ENCODE measurements around the gene PODXL.

Gene PODXL

DNA sequence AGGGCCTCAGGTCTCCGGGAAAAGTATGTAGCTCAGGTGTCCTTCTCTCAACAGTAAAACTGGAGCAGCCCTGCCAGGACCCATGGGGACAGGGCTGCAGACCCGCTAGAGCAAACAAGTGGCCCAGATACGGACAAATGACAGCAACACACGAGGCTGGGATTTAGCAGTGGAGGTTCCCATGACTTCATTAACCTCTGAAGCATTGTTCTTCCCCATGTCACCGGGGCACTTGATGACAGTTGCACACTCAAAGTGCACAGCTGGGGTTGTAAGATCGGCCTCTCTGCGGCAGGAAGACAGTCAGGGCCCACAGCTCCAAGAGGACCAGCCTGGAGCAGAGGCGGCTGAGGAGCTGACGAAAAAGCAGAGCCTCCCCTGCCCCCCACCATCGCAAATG is 12.5 kb upstream of the PODXL start:
- no peaks in the 10 kb centered on the region for H3K27me3 ChIP-seq (ENCODE audit: low read length)
- no peak overlapping the region for H3K9ac ChIP-seq (ENCODE audit: low read length)

DNA sequence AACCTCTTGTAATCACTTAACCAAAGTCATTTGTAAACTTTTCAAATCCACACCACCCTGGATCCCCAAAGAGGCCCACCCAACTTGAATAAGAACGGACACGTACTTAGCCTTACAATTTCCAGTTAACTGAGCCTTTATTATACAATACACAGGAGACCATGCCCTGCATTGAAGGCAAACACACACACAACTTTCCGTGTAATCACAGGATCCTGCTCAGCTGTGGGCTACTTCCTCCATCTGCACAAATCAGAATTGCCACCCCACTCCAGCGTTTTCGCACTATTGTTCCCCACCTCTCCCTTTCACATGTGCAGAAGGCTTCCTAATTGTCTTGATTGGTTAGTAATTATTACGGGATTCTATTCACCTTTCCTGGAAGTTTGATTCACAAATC is 12.1 kb upstream of the PODXL start:
- no peak overlapping the region for H3K27ac ChIP-seq (ENCODE audit: low read depth, low read length)
- no peaks in the 10 kb centered on the region for H3K27me3 ChIP-seq (ENCODE audit: low read length)
- no peak overlapping the region for H2AFZ ChIP-seq (ENCODE audit: low read depth, low read length, severe bottlenecking)
- H3K4me3 ChIP-seq (ENCODE audit: insufficient read depth, low read length, poor library complexity, severe bottlenecking), result no peak overlapping the region
- no peaks in the 10 kb centered on the region for H3K79me2 ChIP-seq (ENCODE audit: insufficient read depth, low read length)
- H3K9ac ChIP-seq (ENCODE audit: low read length), result no peak overlapping the region
- no peaks in the 10 kb centered on the region for H3K36me3 ChIP-seq (ENCODE audit: low read length)
- no peaks in the 10 kb centered on the region for H4K20me1 ChIP-seq (ENCODE audit: low read depth, low read length)
- H3K4me2 ChIP-seq (ENCODE audit: low read depth, low read length, poor library complexity, severe bottlenecking), result no peak overlapping the region
- TF ChIP-seq, protein P1, sequence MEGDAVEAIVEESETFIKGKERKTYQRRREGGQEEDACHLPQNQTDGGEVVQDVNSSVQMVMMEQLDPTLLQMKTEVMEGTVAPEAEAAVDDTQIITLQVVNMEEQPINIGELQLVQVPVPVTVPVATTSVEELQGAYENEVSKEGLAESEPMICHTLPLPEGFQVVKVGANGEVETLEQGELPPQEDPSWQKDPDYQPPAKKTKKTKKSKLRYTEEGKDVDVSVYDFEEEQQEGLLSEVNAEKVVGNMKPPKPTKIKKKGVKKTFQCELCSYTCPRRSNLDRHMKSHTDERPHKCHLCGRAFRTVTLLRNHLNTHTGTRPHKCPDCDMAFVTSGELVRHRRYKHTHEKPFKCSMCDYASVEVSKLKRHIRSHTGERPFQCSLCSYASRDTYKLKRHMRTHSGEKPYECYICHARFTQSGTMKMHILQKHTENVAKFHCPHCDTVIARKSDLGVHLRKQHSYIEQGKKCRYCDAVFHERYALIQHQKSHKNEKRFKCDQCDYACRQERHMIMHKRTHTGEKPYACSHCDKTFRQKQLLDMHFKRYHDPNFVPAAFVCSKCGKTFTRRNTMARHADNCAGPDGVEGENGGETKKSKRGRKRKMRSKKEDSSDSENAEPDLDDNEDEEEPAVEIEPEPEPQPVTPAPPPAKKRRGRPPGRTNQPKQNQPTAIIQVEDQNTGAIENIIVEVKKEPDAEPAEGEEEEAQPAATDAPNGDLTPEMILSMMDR (IDR thresholded peaks at IDR 0.05; ENCODE audit: insufficient read depth, low read length, poor library complexity, severe bottlenecking), result no peak
- TF ChIP-seq EZH2phosphoT487 (conservative IDR thresholded peaks at IDR 0.05; ENCODE audit: low read length), result no peak
- H3K9me2 ChIP-seq (replicated peaks; ENCODE audit: insufficient read depth, low read length), result no peaks in the 10 kb centered on the region
- no peaks in the 10 kb centered on the region for H3K9me3 ChIP-seq (ENCODE audit: insufficient read depth, low read length)
- no peaks in the 10 kb centered on the region for H3F3A ChIP-seq (ENCODE audit: insufficient read depth)

More for the DNA sequence above, 12.5 kb upstream of the PODXL start:
- H3K4me2 ChIP-seq (ENCODE audit: low read depth, low read length, poor library complexity, severe bottlenecking), result no peak overlapping the region
- H3K9me3 ChIP-seq (ENCODE audit: insufficient read depth, low read length), result no peaks in the 10 kb centered on the region
- H2AFZ ChIP-seq (ENCODE audit: low read depth, low read length, severe bottlenecking), result no peak overlapping the region
- H4K20me1 ChIP-seq (ENCODE audit: low read depth, low read length), result no peaks in the 10 kb centered on the region
- H3K27ac ChIP-seq (ENCODE audit: low read depth, low read length), result no peak overlapping the region
- TF ChIP-seq EZH2phosphoT487 (conservative IDR thresholded peaks at IDR 0.05; ENCODE audit: low read length), result no peak
- TF ChIP-seq, protein P1 (IDR thresholded peaks at IDR 0.05; ENCODE audit: insufficient read depth, low read length, poor library complexity, severe bottlenecking), result no peak
- no peaks in the 10 kb centered on the region for H3K36me3 ChIP-seq (ENCODE audit: low read length)
- H3K79me2 ChIP-seq (ENCODE audit: insufficient read depth, low read length), result no peaks in the 10 kb centered on the region
- H3K4me3 ChIP-seq (ENCODE audit: insufficient read depth, low read length, poor library complexity, severe bottlenecking), result no peak overlapping the region
- H3K9me2 ChIP-seq (replicated peaks; ENCODE audit: insufficient read depth, low read length), result no peaks in the 10 kb centered on the region
- no peaks in the 10 kb centered on the region for H3F3A ChIP-seq (ENCODE audit: insufficient read depth)

DNA sequence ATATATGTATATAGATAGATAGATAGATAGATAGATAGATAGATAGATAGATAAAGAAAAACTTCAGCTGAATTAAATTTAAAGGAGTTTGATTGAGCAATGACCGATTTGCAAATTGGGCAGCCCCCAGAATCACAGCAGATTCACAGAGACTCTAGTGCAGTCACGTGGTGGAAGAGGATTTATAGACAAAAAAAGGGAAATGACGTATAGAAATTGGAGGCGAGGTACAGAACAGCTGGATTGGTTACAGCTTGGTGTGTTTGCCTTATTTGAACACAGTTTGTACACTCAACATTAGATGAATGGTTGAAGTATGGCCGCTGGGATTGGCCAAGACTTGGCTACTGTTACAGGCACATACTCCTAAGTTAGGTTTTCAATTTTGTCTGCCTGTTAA is 8.2 kb upstream of the PODXL start:
- Histone ChIP-seq H2AFZ (ENCODE audit: low read depth, low read length, severe bottlenecking) (no peak overlapping the region), H3K4me2 (ENCODE audit: low read depth, low read length, poor library complexity, severe bottlenecking) (no peak overlapping the region), H3K4me3 (ENCODE audit: insufficient read depth, low read length, poor library complexity, severe bottlenecking) (no peak overlapping the region), H3K9me2 (replicated peaks; ENCODE audit: insufficient read depth, low read length) (no peaks in the 10 kb centered on the region), H3K27ac (ENCODE audit: low read depth, low read length) (no peak overlapping the region), H3K27me3 (ENCODE audit: low read length) (no peaks in the 10 kb centered on the region), H3K36me3 (ENCODE audit: low read length) (no peaks in the 10 kb centered on the region), H3F3A (ENCODE audit: insufficient read depth) (no peaks in the 10 kb centered on the region), H3K9ac (ENCODE audit: low read length) (no peak overlapping the region), H3K9me3 (ENCODE audit: insufficient read depth, low read length) (no peaks in the 10 kb centered on the region), H3K79me2 (ENCODE audit: insufficient read depth, low read length) (no peaks in the 10 kb centered on the region), H4K20me1 (ENCODE audit: low read depth, low read length) (no peaks in the 10 kb centered on the region)
- TF ChIP-seq EZH2phosphoT487 (conservative IDR thresholded peaks at IDR 0.05; ENCODE audit: low read length), result no peak
- TF ChIP-seq, protein P1 (IDR thresholded peaks at IDR 0.05; ENCODE audit: insufficient read depth, low read length, poor library complexity, severe bottlenecking), result no peak

All from SU-DHL-6 (cell line).